Kidney tubule cell (primary cell): Measurements from ENCODE around the gene ASF1B.
A peak's percentile ranks its signal among the peaks of the same experiment; 100 is the strongest.
"Not testable (repeated sequence)": the region's sequence is repeated elsewhere in the genome, so short reads cannot be mapped to it uniquely, and the experiment has no call there.

Experiments
- DNase-seq: peaks from one replicate; pipeline ENCODE4 v3.0.0-alpha.2; 2018; ENCODE audit warnings: low spot score

ASF1B gene

DNA sequence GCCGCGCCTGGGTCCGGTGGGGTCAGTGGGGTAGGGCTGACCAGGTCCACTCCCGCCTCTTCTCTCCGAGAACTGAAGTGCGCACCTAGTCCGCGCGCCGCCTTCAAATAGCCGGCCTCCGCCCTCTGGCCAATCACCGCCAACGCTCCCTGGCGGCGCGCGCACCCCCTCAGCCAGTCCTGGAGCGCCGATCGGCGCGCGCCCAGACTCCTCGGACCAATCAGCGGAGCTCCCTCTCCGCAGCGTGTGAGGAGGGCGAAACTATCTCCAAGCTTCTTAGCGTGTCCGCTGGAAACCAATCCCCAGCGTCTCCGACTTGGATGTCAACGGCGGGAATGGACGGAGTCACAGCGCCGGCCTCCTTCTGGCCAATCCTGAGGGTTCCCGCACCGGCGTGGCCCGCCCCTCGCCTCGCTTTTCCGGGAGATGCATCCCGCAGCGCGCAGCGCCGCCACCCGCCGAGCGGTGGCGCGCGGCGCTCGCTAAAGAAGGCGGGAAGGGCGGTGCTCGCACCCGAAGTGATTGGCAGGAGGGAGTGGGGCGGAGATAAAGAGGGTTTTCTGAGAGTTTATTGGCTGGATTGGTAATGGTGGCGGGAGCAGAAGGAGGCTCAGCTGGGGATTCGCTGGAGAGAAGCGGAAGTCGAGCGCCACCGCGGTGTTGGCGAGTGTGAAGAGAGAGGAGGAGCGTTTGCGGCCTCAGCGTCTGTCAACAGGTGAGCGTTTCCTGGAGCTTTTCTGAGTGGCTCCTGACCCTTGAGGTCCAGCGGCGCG, at the start of gene ASF1B:
Gene ASF1B (minus strand): TSS at position 81 of the 773 bp plus-strand sequence. CDS start 133 bp downstream, outside the sequence.
- DNase-seq = peak; percentile 100

DNA sequence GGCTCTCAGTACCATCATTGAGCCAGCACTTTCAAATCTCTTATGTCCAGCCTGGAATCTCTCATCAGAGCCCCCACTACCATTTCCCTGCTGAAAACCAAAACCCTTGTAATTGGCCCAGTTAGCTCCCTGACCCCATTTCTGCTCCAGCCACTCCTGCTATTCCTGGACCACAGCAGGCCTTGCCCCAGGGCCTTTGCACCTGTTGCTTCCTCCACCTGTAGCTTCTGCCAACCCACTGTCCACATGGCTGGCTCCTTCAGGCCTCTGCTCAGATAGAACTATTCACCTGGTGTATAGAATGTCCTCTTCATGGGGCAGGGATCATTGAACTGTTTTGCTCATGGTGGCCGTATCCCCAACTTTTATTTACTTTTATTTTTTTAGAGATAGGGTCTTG, 49.3 kb upstream of the ASF1B start:
- DNase-seq = not testable (repeated sequence)

GRCh38 chr19:14185158-14185557, 48.8 kb upstream of the ASF1B start:
- DNase-seq = no peak

- no peak for DNase-seq
Measured at GRCh38 chr19:14183741-14184350, 47.5 kb upstream of the ASF1B start.

- DNase-seq = no peak
Measured at GRCh38 chr19:14182476-14182875, 46.1 kb upstream of the ASF1B start.

- DNase-seq = no peak
Measured at GRCh38 chr19:14181906-14182305, 45.5 kb upstream of the ASF1B start.

- not testable (repeated sequence) for DNase-seq
Measured at GRCh38 chr19:14181199-14181598, 44.8 kb upstream of the ASF1B start.

- DNase-seq = no peak
Measured at GRCh38 chr19:14177496-14178074, 41.2 kb upstream of the ASF1B start.

- no peak for DNase-seq
Measured at GRCh38 chr19:14175351-14175792, 39.0 kb upstream of the ASF1B start.

DNA sequence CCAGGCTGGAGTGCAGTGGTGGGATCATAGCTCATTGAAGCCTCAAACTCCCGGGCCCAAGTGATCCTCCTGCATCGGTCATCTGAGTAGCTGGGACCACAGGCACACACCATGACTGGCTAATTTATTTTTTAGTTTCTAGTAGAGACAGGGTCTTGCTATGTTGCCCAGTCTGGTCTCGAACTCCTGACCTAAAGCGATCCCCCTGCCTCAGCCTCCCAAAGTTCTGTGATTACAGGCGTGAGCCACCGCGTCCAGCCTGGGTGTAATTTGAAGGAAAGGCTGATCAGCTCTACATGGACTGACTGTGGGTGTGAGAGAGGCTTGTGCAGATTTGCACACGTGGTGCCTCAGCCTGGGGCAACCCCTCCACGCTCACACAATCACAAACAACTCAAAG, 38.5 kb upstream of the ASF1B start:
- no peak for DNase-seq

- DNase-seq = no peak
Measured at GRCh38 chr19:14168993-14169392, 32.6 kb upstream of the ASF1B start.

DNA sequence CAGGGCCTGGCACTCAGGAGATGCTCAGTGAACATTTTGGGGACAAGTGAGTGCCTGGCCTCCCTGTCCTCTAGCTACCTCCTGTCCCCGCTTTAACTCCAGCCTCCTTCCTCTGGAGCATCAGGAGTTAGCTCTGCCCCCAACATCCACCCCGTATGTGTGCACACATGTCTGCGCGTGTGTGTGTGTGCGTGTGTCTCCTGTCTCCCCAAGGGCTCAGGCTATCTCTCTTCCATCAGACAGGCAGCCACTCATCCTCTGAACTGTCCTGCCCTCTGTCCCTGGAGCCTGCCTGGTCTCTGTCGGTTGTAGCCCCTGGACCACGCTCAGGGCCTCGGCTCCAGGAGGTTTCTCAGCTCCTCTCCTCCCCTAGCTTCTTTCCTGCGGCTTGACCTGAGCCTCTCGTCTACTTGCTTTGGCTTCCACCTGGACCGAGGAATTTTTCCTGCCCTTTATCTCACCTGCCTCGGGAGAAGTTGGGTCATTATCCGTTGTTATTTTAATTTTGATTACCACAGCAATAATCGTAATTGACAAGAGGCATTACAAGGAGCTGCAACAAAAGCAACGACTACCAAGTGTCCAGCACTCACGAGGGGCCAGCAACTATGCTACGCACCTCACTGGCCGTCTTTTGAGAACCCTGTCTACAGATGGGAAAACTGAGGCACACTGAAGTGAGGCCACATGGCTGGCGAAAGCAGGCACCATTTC, 32.0 kb upstream of the ASF1B start:
- DNase-seq = no peak

- DNase-seq = no peak
Measured at GRCh38 chr19:14167576-14168138, 31.3 kb upstream of the ASF1B start.

DNA sequence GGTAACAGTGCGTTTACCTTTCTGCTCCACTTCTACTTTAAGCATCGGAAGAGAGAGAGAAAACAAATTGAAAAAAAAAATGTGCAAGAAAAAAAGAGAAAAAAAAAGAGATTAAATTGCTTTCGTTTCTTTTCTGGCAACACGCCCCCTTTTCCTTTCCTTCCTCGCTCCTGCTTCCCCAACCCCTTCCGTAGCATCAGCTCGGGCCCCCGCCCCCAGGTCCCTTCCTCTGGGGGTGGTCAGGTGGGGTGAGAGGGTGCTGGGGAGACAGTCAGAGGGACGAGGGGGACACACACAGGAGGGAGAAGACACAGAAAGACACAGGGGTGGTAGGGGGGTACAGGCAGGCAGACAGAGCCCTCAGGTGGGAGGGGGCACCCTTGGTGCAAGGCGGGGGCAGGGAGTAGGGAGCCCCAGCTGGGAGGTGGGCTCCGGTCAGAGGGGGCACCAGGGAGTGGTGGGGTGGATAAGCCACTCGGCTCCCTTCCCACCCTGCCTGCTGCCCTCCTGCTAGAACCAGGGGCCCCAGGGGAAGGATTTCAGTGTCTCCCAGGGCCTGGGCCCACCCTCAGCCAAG, 30.7 kb upstream of the ASF1B start:
- DNase-seq = no peak

DNA sequence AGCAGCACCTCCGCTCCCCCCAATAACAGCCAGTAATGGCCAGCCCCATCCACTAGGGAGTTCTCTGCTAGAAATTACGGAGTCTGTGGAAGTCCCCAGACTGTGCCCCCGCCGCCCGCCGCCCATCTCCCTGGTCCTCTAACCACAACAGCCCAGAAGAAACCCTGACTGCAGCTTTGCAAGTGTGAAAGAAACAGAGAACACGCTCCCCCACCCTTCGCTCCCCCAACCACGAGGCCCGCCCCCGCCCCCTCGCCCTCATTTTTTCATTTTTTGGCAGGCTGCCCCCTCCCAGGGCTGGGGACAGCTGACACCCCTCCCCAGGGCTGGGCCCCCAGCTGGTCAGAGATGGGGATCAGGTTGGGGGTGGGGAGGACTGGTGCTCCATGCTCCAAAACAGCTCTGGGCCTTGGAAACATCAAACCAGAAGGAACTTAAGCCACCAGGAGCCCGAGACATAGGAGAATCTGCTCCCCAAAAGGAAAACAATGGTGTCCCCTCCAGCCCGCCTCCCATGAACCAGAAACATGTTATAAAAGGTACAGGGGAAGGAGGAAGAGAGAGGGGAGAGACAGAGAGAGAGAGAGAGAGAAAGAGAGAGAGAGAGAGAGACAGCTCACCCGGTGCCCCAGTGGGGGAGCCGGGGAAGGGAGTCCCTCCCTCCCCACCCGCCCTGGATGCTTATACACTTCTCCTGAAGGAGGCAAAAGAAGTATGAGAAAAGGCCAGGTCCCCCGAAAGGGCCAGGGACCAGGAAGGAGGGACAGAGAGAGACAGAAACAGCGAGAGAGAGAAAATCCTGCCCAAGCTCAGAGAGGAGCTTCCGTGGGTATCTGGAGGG, 29.8 kb upstream of the ASF1B start:
- no peak for DNase-seq

DNA sequence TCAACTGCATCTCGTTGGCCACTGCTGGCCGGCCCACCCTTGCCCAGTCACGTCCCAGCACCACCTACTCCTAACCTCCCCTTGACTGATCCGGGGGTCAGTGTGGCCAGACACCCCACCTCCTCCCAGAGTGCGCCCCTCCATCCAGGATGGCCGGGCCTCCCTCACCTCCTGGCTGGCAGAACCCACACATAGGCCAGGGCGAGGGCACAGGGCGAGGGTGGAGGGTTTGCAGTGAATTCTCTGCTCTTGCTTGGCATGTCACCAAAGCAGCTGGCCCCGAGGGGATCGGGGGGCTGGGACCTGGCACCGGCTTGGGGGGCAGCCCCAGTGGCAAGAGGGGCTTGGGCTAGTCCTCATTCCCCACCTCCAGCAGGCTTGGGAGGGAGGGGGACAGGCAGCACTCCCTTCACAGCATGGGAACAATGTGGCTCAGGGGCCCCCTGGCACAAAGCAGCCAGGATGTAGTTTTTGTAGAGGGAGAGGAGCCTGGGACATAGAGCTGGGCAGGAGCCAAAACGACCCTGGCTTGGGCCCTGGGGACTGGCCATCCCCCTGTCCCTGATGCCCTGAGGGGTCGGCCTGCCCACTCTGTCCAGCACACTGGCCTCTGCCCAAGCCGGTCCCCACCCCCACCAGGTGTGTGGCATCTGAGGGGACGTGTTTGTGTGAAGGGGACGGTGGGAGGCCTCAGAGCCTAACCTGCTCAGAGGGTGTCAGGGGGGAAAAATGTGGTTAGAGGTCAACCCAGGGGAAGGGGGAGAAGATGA, 28.5 kb upstream of the ASF1B start:
- no peak for DNase-seq

DNA sequence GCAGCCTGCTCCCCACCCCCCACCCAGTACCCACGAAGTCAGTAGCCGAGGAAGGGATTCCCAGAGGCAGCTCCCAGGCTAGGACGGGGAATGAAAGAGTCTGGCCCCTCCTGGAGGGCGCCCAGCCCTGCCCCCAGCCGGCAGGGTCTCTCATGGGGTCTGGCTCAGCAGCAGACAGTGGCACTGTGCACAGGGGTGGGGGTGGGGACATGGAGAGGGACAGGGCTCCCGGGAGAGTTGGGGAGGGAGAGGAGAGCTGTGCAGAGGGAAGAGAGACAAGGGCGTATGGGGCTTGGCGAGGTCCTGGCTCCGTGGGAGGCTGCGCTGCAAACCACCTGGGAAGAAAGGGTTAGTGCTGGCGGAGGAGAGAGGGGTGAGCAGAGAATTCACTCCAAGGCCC, 27.7 kb upstream of the ASF1B start:
- DNase-seq = no peak

DNA sequence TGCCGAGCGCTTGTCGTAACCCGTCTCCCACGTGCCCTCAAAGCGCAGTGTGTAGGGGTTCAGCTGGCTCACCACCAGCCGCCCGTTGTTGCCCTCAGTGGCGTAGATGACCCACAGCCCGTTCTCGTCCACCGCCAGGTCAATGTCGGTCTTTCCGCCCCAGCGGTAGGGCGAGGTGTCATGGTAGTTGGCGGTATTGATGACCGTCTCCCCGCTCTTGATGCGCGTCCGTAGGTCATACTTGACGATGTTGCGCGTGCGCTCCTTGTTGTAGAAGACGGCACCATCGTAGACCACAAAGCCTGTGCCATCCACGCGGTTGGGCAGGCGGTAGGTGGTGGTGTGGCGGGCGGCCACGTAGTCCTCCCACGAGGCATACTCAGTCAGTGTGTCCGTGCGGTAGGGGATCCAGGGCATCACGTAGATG, 26.5 kb upstream of the ASF1B start:
- DNase-seq = no peak

GRCh38 chr19:14161305-14161704, 24.9 kb upstream of the ASF1B start:
- no peak for DNase-seq

- no peak for DNase-seq
Measured at GRCh38 chr19:14160017-14160703, 23.8 kb upstream of the ASF1B start.
